ENCODE data around the gene SUPV3L1. TPM values are rescaled to one million over a fixed set of nuclear protein-coding genes. Genes with fewer than 3 reads are reported as not detected.

Gene SUPV3L1
- total and polyA plus RNA-seq, 4 donors: 14.1 to 21.7 (median 17.5) TPM

- TF ChIP-seq CTCF (IDR thresholded peaks at IDR 0.05; ENCODE audit: low read depth, low read length, missing input control) (no peak), JUND (IDR thresholded peaks at IDR 0.05) (no peak), HNF4A (conservative IDR thresholded peaks at IDR 0.05) (no peak), EGR1 (IDR thresholded peaks at IDR 0.05; ENCODE audit: low read depth in 2 of 2) (no peak), MAX (IDR thresholded peaks at IDR 0.05) (no peak)
- WGBS: 83% methylated on average over 7 of the region's 7 CpGs
- peaks cover 0 to 6% (median 0%) of the 10 kb centered on the region in 4 donors for H3K4me1 ChIP-seq (ENCODE audit: control insufficient read depth in 4 of 4, insufficient read depth in 4 of 4, low read length in 3 of 4)
- no peaks in the 10 kb centered on the region for H3K36me3 ChIP-seq (ENCODE audit: control insufficient read depth in 4 of 4, insufficient read depth in 3 of 4, low read depth in 1 of 4, low read length in 3 of 4)
- H3K9ac ChIP-seq (ENCODE audit: low read depth in 1 of 2, low read length in 2 of 2): no peak overlapping the region
- DNase-seq (ENCODE audit: low spot score): no peak
- H3K9me3 ChIP-seq (ENCODE audit: control insufficient read depth in 4 of 4, low read length in 3 of 4): no peaks in the 10 kb centered on the region
- H3K27me3 ChIP-seq (ENCODE audit: control insufficient read depth in 4 of 4, insufficient read depth in 4 of 4, low read length in 3 of 4): no peaks in the 10 kb centered on the region
- H3K27ac ChIP-seq (ENCODE audit: low read depth in 1 of 2, low read length in 2 of 2): peak overlapping the region in 1 of 2 donors; percentile 7
- no peak overlapping the region for H3K4me3 ChIP-seq (ENCODE audit: low read depth in 1 of 3, low read length in 3 of 3)
Measured at GRCh38 chr10:69241575-69241974, 61.5 kb downstream of the SUPV3L1 start.

GRCh38 chr10:69242040-69242851, 62.2 kb downstream of the SUPV3L1 start:
- no peaks in the 10 kb centered on the region for H3K9me3 ChIP-seq (ENCODE audit: control insufficient read depth in 4 of 4, low read length in 3 of 4)
- no peak overlapping the region for H3K4me3 ChIP-seq (ENCODE audit: low read depth in 1 of 3, low read length in 3 of 3)
- 84% methylated on average over 11 of the region's 11 CpGs for WGBS
- peak; percentile 63 for DNase-seq (ENCODE audit: low spot score)
- H3K27ac ChIP-seq (ENCODE audit: low read depth in 1 of 2, low read length in 2 of 2): no peak overlapping the region
- no peak overlapping the region for H3K9ac ChIP-seq (ENCODE audit: low read depth in 1 of 2, low read length in 2 of 2)
- no peaks in the 10 kb centered on the region for H3K36me3 ChIP-seq (ENCODE audit: control insufficient read depth in 4 of 4, insufficient read depth in 3 of 4, low read depth in 1 of 4, low read length in 3 of 4)
- no peak for TF ChIP-seq FOXA2 (IDR thresholded peaks at IDR 0.05)
- no peak for TF ChIP-seq YY1 (IDR thresholded peaks at IDR 0.05)
- TF ChIP-seq FOXA1 (IDR thresholded peaks at IDR 0.05): no peak
- no peak for TF ChIP-seq ZBTB33 (IDR thresholded peaks at IDR 0.05)
- TF ChIP-seq TAF1 (conservative IDR thresholded peaks at IDR 0.05): no peak
- no peak for TF ChIP-seq CTCF (IDR thresholded peaks at IDR 0.05; ENCODE audit: low read depth, low read length, missing input control)
- no peak for TF ChIP-seq REST (IDR thresholded peaks at IDR 0.05)
- TF ChIP-seq MAX (IDR thresholded peaks at IDR 0.05): no peak
- TF ChIP-seq RAD21 (IDR thresholded peaks at IDR 0.05): no peak
- no peak for TF ChIP-seq SP1 (IDR thresholded peaks at IDR 0.05)
- no peak for TF ChIP-seq HNF4A (conservative IDR thresholded peaks at IDR 0.05)
- TF ChIP-seq JUND (IDR thresholded peaks at IDR 0.05): no peak
- no peak for TF ChIP-seq HNF4G (IDR thresholded peaks at IDR 0.05)
- no peak for TF ChIP-seq ATF3 (IDR thresholded peaks at IDR 0.05)
- no peak for TF ChIP-seq RXRA (IDR thresholded peaks at IDR 0.05)
- peaks cover 0 to 6% (median 0%) of the 10 kb centered on the region in 4 donors for H3K4me1 ChIP-seq (ENCODE audit: control insufficient read depth in 4 of 4, insufficient read depth in 4 of 4, low read length in 3 of 4)
- H3K27me3 ChIP-seq (ENCODE audit: control insufficient read depth in 4 of 4, insufficient read depth in 4 of 4, low read length in 3 of 4): no peaks in the 10 kb centered on the region
